ENCODE measurements around the gene RANBP9.

The RANBP9 gene

GRCh38 chr6:13698715-13699114 is 12.9 kb downstream of the RANBP9 start:
- Histone ChIP-seq H3K9me3 (replicated peaks in 1 of 2; ENCODE audit: control insufficient read depth in 2 of 2, insufficient read depth in 1 of 2, low read depth in 1 of 2, low read length in 2 of 2) (peaks cover 0 to 15% of the 10 kb centered on the region in 2 donors), H2AK5ac (ENCODE audit: low read depth, low read length) (no peak overlapping the region), H2BK5ac (ENCODE audit: low read length) (no peak overlapping the region), H2BK12ac (ENCODE audit: low read length) (no peak overlapping the region), H3K9ac (ENCODE audit: low read depth, low read length, poor library complexity) (no peak overlapping the region), H3K4me2 (ENCODE audit: insufficient read depth, low read length, poor library complexity, severe bottlenecking) (no peak overlapping the region), H3K27ac (replicated peaks; ENCODE audit: low read length) (no peak overlapping the region), H3K18ac (ENCODE audit: low read length) (no peak overlapping the region), H3K4ac (ENCODE audit: low read length) (no peak overlapping the region), H3K79me1 (ENCODE audit: low read depth, low read length) (peaks cover 4% of the 10 kb centered on the region), H3K14ac (ENCODE audit: low read length) (no peak overlapping the region), H2BK15ac (ENCODE audit: low read length) (no peak overlapping the region), H3K27me3 (ENCODE audit: control insufficient read depth in 3 of 3, insufficient read depth in 3 of 3, low read depth in 1 of 3, low read length in 3 of 3) (no peaks in the 10 kb centered on the region), H3K4me1 (ENCODE audit: control insufficient read depth in 2 of 2, insufficient read depth in 1 of 2, low read depth in 1 of 2, low read length in 2 of 2) (peaks cover 0 to 4% of the 10 kb centered on the region in 2 donors), H2AFZ (ENCODE audit: low read length) (no peak overlapping the region), H3K36me3 (replicated peaks in 1 of 2; ENCODE audit: control insufficient read depth in 2 of 2, insufficient read depth in 2 of 2, low read length in 2 of 2) (peaks cover 0 to 56% of the 10 kb centered on the region in 2 donors), H3K4me3 (ENCODE audit: low read length in 2 of 2) (no peak overlapping the region), H3K23ac (ENCODE audit: low read depth, low read length, poor library complexity) (no peak overlapping the region), H2BK120ac (ENCODE audit: low read depth, low read length) (no peak overlapping the region), H4K8ac (ENCODE audit: low read depth, low read length) (no peak overlapping the region), H4K91ac (ENCODE audit: low read depth, low read length, poor library complexity) (no peak overlapping the region)
- no peak for DNase-seq (ENCODE audit: low spot score)
- WGBS, 2 donors (ENCODE audit: extremely low coverage in 2 of 2, insufficient read length in 2 of 2, insufficient replicate concordance in 1 of 2): no CpG with 5 or more reads among the region's 5 CpGs

GRCh38 chr6:13697857-13698256 is 13.8 kb downstream of the RANBP9 start:
- no peak overlapping the region for H3K4me3 ChIP-seq (ENCODE audit: low read length in 2 of 2)
- peaks cover 0 to 2% of the 10 kb centered on the region in 2 donors for H3K4me1 ChIP-seq (ENCODE audit: control insufficient read depth in 2 of 2, insufficient read depth in 1 of 2, low read depth in 1 of 2, low read length in 2 of 2)
- no peak overlapping the region for H2BK5ac ChIP-seq (ENCODE audit: low read length)
- no peak overlapping the region for H3K14ac ChIP-seq (ENCODE audit: low read length)
- H3K27ac ChIP-seq (replicated peaks; ENCODE audit: low read length): no peak overlapping the region
- H3K4me2 ChIP-seq (ENCODE audit: insufficient read depth, low read length, poor library complexity, severe bottlenecking): no peak overlapping the region
- no peak overlapping the region for H4K91ac ChIP-seq (ENCODE audit: low read depth, low read length, poor library complexity)
- peaks cover 0 to 56% of the 10 kb centered on the region in 2 donors for H3K36me3 ChIP-seq (replicated peaks in 1 of 2; ENCODE audit: control insufficient read depth in 2 of 2, insufficient read depth in 2 of 2, low read length in 2 of 2)
- no CpG with 5 or more reads among the region's 2 CpGs for WGBS, 2 donors (ENCODE audit: extremely low coverage in 2 of 2, insufficient read length in 2 of 2, insufficient replicate concordance in 1 of 2)
- no peak overlapping the region for H3K9ac ChIP-seq (ENCODE audit: low read depth, low read length, poor library complexity)
- H2AK5ac ChIP-seq (ENCODE audit: low read depth, low read length): no peak overlapping the region
- DNase-seq (ENCODE audit: low spot score): no peak
- H3K23ac ChIP-seq (ENCODE audit: low read depth, low read length, poor library complexity): no peak overlapping the region
- peaks cover 2% of the 10 kb centered on the region for H3K79me1 ChIP-seq (ENCODE audit: low read depth, low read length)
- H2AFZ ChIP-seq (ENCODE audit: low read length): no peak overlapping the region
- no peak overlapping the region for H2BK15ac ChIP-seq (ENCODE audit: low read length)
- no peak overlapping the region for H4K8ac ChIP-seq (ENCODE audit: low read depth, low read length)
- H3K9me3 ChIP-seq (replicated peaks in 1 of 2; ENCODE audit: control insufficient read depth in 2 of 2, insufficient read depth in 1 of 2, low read depth in 1 of 2, low read length in 2 of 2): peaks cover 0 to 10% of the 10 kb centered on the region in 2 donors
- no peak overlapping the region for H2BK120ac ChIP-seq (ENCODE audit: low read depth, low read length)
- H3K4ac ChIP-seq (ENCODE audit: low read length): no peak overlapping the region
- H3K18ac ChIP-seq (ENCODE audit: low read length): no peak overlapping the region
- H2BK12ac ChIP-seq (ENCODE audit: low read length): no peak overlapping the region
- H3K27me3 ChIP-seq (ENCODE audit: control insufficient read depth in 3 of 3, insufficient read depth in 3 of 3, low read depth in 1 of 3, low read length in 3 of 3): no peaks in the 10 kb centered on the region

GRCh38 chr6:13696226-13696625 is 15.4 kb downstream of the RANBP9 start:
- Histone ChIP-seq H3K27ac (replicated peaks; ENCODE audit: low read length) (no peak overlapping the region), H4K91ac (ENCODE audit: low read depth, low read length, poor library complexity) (no peak overlapping the region), H3K36me3 (replicated peaks in 1 of 2; ENCODE audit: control insufficient read depth in 2 of 2, insufficient read depth in 2 of 2, low read length in 2 of 2) (peaks cover 0 to 59% of the 10 kb centered on the region in 2 donors), H3K4me1 (ENCODE audit: control insufficient read depth in 2 of 2, insufficient read depth in 1 of 2, low read depth in 1 of 2, low read length in 2 of 2) (peaks cover 0 to 2% of the 10 kb centered on the region in 2 donors), H2AK5ac (ENCODE audit: low read depth, low read length) (no peak overlapping the region), H3K18ac (ENCODE audit: low read length) (no peak overlapping the region), H3K14ac (ENCODE audit: low read length) (no peak overlapping the region), H3K9ac (ENCODE audit: low read depth, low read length, poor library complexity) (no peak overlapping the region), H2BK5ac (ENCODE audit: low read length) (no peak overlapping the region), H2BK120ac (ENCODE audit: low read depth, low read length) (no peak overlapping the region), H2AFZ (ENCODE audit: low read length) (no peak overlapping the region), H3K4ac (ENCODE audit: low read length) (no peak overlapping the region), H4K8ac (ENCODE audit: low read depth, low read length) (no peak overlapping the region), H2BK12ac (ENCODE audit: low read length) (no peak overlapping the region), H3K9me3 (replicated peaks in 1 of 2; ENCODE audit: control insufficient read depth in 2 of 2, insufficient read depth in 1 of 2, low read depth in 1 of 2, low read length in 2 of 2) (peaks cover 0 to under 1% of the 10 kb centered on the region in 2 donors), H3K79me1 (ENCODE audit: low read depth, low read length) (no peaks in the 10 kb centered on the region), H3K23ac (ENCODE audit: low read depth, low read length, poor library complexity) (no peak overlapping the region), H3K4me2 (ENCODE audit: insufficient read depth, low read length, poor library complexity, severe bottlenecking) (no peak overlapping the region), H3K27me3 (ENCODE audit: control insufficient read depth in 3 of 3, insufficient read depth in 3 of 3, low read depth in 1 of 3, low read length in 3 of 3) (no peaks in the 10 kb centered on the region), H3K4me3 (ENCODE audit: low read length in 2 of 2) (no peak overlapping the region), H2BK15ac (ENCODE audit: low read length) (no peak overlapping the region)
- DNase-seq (ENCODE audit: low spot score): no peak
- WGBS, 2 donors (ENCODE audit: extremely low coverage in 2 of 2, insufficient read length in 2 of 2, insufficient replicate concordance in 1 of 2): no CpG with 5 or more reads among the region's 1 CpG

- Histone ChIP-seq H3K27me3 (ENCODE audit: control insufficient read depth in 3 of 3, insufficient read depth in 3 of 3, low read depth in 1 of 3, low read length in 3 of 3) (no peaks in the 10 kb centered on the region), H2BK5ac (ENCODE audit: low read length) (no peak overlapping the region), H3K18ac (ENCODE audit: low read length) (no peak overlapping the region), H3K79me1 (ENCODE audit: low read depth, low read length) (no peaks in the 10 kb centered on the region), H3K4me2 (ENCODE audit: insufficient read depth, low read length, poor library complexity, severe bottlenecking) (no peak overlapping the region), H3K36me3 (replicated peaks in 1 of 2; ENCODE audit: control insufficient read depth in 2 of 2, insufficient read depth in 2 of 2, low read length in 2 of 2) (peaks cover 0 to 67% of the 10 kb centered on the region in 2 donors), H4K8ac (ENCODE audit: low read depth, low read length) (no peak overlapping the region), H3K4me3 (ENCODE audit: low read length in 2 of 2) (no peak overlapping the region), H2BK120ac (ENCODE audit: low read depth, low read length) (no peak overlapping the region), H2AFZ (ENCODE audit: low read length) (no peak overlapping the region), H3K23ac (ENCODE audit: low read depth, low read length, poor library complexity) (no peak overlapping the region), H4K91ac (ENCODE audit: low read depth, low read length, poor library complexity) (no peak overlapping the region), H2AK5ac (ENCODE audit: low read depth, low read length) (no peak overlapping the region), H2BK12ac (ENCODE audit: low read length) (no peak overlapping the region), H2BK15ac (ENCODE audit: low read length) (no peak overlapping the region), H3K4ac (ENCODE audit: low read length) (no peak overlapping the region), H3K4me1 (ENCODE audit: control insufficient read depth in 2 of 2, insufficient read depth in 1 of 2, low read depth in 1 of 2, low read length in 2 of 2) (peaks cover 0 to 2% of the 10 kb centered on the region in 2 donors), H3K27ac (replicated peaks; ENCODE audit: low read length) (no peak overlapping the region), H3K9me3 (replicated peaks in 1 of 2; ENCODE audit: control insufficient read depth in 2 of 2, insufficient read depth in 1 of 2, low read depth in 1 of 2, low read length in 2 of 2) (no peaks in the 10 kb centered on the region), H3K9ac (ENCODE audit: low read depth, low read length, poor library complexity) (no peak overlapping the region), H3K14ac (ENCODE audit: low read length) (no peak overlapping the region)
- no peak for DNase-seq (ENCODE audit: low spot score)
- no CpG with 5 or more reads among the region's 1 CpG for WGBS, 2 donors (ENCODE audit: extremely low coverage in 2 of 2, insufficient read length in 2 of 2, insufficient replicate concordance in 1 of 2)
Observed at GRCh38 chr6:13695252-13695651, 16.4 kb downstream of the RANBP9 start.

Measured in neuronal stem cell (in vitro differentiated cells).